ENCODE measurements around the gene C1QTNF9.

GRCh38 chr13:24281188-24282008, 28.0 kb upstream of the C1QTNF9 start:
- no peak for TF ChIP-seq TCF12 (IDR thresholded peaks at IDR 0.05; ENCODE audit: low read depth)
- TF ChIP-seq EP300 (IDR thresholded peaks at IDR 0.05; ENCODE audit: borderline replicate concordance): no peak
- TF ChIP-seq TEAD4 (IDR thresholded peaks at IDR 0.05): no peak
- no peak for TF ChIP-seq RAD21 (IDR thresholded peaks at IDR 0.05; ENCODE audit: low read depth)
- TF ChIP-seq REST (IDR thresholded peaks at IDR 0.05; ENCODE audit: low read depth): no peak
- no peak for TF ChIP-seq CREB1 (IDR thresholded peaks at IDR 0.05; ENCODE audit: low read depth)
- TF ChIP-seq ZBTB7A (IDR thresholded peaks at IDR 0.05; ENCODE audit: low read depth): no peak
- no peak for TF ChIP-seq CEBPB (IDR thresholded peaks at IDR 0.05)
- TF ChIP-seq MAX (IDR thresholded peaks at IDR 0.05): no peak
- no peak for TF ChIP-seq TAF1 (IDR thresholded peaks at IDR 0.05; ENCODE audit: low read depth)
- no peak for TF ChIP-seq YY1 (IDR thresholded peaks at IDR 0.05; ENCODE audit: low read depth)
- TF ChIP-seq NFIC (IDR thresholded peaks at IDR 0.05): no peak
- no peak for TF ChIP-seq EGR1 (IDR thresholded peaks at IDR 0.05)
- no peak for TF ChIP-seq FOXM1 (IDR thresholded peaks at IDR 0.05; ENCODE audit: borderline replicate concordance, low read depth)
